C4-2B (cell line): Measurements from ENCODE around the gene POLR3A.

Source experiments
- ZFX ChIP-seq: fragments of 450-650 bp; IDR thresholded peaks from 2 replicates; pipeline ENCODE4 v1.6.1; 2017
- TF ChIP-seq, protein P1 (sequence below): fragments of 450-650 bp; conservative IDR thresholded peaks from 2 replicates; pipeline ENCODE4 v1.5.1; 2017; ENCODE audit warnings: mild to moderate bottlenecking

DNA sequence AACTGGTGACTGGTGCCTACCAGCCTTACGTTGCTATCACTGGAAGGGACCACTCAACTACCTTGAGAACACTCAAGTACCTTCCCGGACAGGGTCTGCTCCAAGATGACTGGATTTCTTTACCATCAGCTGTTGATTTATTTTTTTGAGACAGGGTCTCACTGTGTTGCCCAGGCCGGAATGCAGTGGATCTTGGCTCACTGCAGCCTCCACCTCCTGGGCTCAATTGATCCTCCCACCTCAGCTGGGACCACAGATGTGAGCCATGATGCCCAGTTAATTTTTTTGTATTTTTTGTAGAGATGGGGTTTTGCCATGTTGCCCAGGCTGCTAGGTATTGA, 57.5 kb downstream of the POLR3A start:
- TF ChIP-seq, protein P1, sequence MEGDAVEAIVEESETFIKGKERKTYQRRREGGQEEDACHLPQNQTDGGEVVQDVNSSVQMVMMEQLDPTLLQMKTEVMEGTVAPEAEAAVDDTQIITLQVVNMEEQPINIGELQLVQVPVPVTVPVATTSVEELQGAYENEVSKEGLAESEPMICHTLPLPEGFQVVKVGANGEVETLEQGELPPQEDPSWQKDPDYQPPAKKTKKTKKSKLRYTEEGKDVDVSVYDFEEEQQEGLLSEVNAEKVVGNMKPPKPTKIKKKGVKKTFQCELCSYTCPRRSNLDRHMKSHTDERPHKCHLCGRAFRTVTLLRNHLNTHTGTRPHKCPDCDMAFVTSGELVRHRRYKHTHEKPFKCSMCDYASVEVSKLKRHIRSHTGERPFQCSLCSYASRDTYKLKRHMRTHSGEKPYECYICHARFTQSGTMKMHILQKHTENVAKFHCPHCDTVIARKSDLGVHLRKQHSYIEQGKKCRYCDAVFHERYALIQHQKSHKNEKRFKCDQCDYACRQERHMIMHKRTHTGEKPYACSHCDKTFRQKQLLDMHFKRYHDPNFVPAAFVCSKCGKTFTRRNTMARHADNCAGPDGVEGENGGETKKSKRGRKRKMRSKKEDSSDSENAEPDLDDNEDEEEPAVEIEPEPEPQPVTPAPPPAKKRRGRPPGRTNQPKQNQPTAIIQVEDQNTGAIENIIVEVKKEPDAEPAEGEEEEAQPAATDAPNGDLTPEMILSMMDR: no peak
- TF ChIP-seq ZFX: no peak
